Astrocyte (in vitro differentiated cells and primary cell): ENCODE measurements around the gene TMEM141. TPM values are rescaled to one million over a fixed set of nuclear protein-coding genes. Genes with fewer than 3 reads are reported as not detected.
"Not testable (repeated sequence)": the region's sequence is repeated elsewhere in the genome, so short reads cannot be mapped to it uniquely, and the experiment has no call there.

Experiments
- DNase-seq: peaks from one replicate; pipeline ENCODE4 v3.0.0-alpha.2; 2010; ENCODE audit warnings: low read depth
- FAIRE-seq: peaks from 2 replicates; lab custom pipeline; 2011; peaks lifted over from hg19 to GRCh38; lab: Jason Lieb, UNC
- H2AFZ ChIP-seq: 2 replicates; pipeline ENCODE4 v1.6.0; 2012; ENCODE audit warnings: low read depth, low read length, inconsistent platforms
- H3K27ac ChIP-seq: 2 replicates; pipeline ENCODE4 v1.5.1; 2011; ENCODE audit warnings: low read depth, low read length, inconsistent platforms
- H3K27me3 ChIP-seq: 2 replicates; pipeline ENCODE4 v1.6.0; 2011; ENCODE audit warnings: low read length, inconsistent platforms; ENCODE audit not compliant: insufficient read depth
- H3K36me3 ChIP-seq: 2 replicates; pipeline ENCODE4 v1.5.1; 2011; ENCODE audit warnings: low read length, inconsistent platforms; ENCODE audit not compliant: insufficient read depth
- H3K4me1 ChIP-seq: 2 replicates; pipeline ENCODE4 v1.5.1; 2011; ENCODE audit warnings: low read length, inconsistent platforms; ENCODE audit not compliant: insufficient read depth
- H3K4me2 ChIP-seq: 2 replicates; pipeline ENCODE4 v1.6.0; 2012; ENCODE audit warnings: low read length, inconsistent platforms
- H3K4me3 ChIP-seq: 2 replicates; pipeline ENCODE4 v1.5.1; 2011; ENCODE audit warnings: low read depth, mild to moderate bottlenecking, low read length, inconsistent platforms; ENCODE audit not compliant: insufficient read depth
- H3K79me2 ChIP-seq: 2 replicates; pipeline ENCODE4 v1.6.0; 2012; ENCODE audit warnings: mild to moderate bottlenecking, low read length, inconsistent platforms; ENCODE audit not compliant: insufficient read depth
- H3K9ac ChIP-seq: 2 replicates; pipeline ENCODE4 v1.6.0; 2012; ENCODE audit warnings: mild to moderate bottlenecking, low read length, inconsistent platforms
- H3K9me3 ChIP-seq: 2 replicates; pipeline ENCODE4 v1.5.1; 2012; ENCODE audit warnings: low read depth, mild to moderate bottlenecking, low read length, inconsistent platforms; ENCODE audit not compliant: insufficient read depth
- H4K20me1 ChIP-seq: 2 replicates; pipeline ENCODE4 v1.6.0; 2012; ENCODE audit warnings: low read length, inconsistent platforms; ENCODE audit not compliant: insufficient read depth
- H3K27ac Mint-ChIP-seq: one replicate; pipeline ENCODE4 v1.8.0; 2021; ENCODE audit warnings: mild to moderate bottlenecking, mixed read lengths; ENCODE audit not compliant: unreplicated experiment
- H3K27me3 Mint-ChIP-seq: one replicate; pipeline ENCODE4 v1.8.0; 2021; ENCODE audit warnings: low read depth, mixed read lengths; ENCODE audit not compliant: unreplicated experiment
- H3K36me3 Mint-ChIP-seq: one replicate; pipeline ENCODE4 v1.8.0; 2021; ENCODE audit warnings: low read depth, mixed read lengths; ENCODE audit not compliant: unreplicated experiment
- H3K4me1 Mint-ChIP-seq: one replicate; pipeline ENCODE4 v1.8.0; 2021; ENCODE audit warnings: low read depth, mixed read lengths; ENCODE audit not compliant: unreplicated experiment
- H3K4me3 Mint-ChIP-seq: one replicate; pipeline ENCODE4 v1.8.0; 2021; ENCODE audit warnings: mild to moderate bottlenecking, moderate library complexity, mixed read lengths; ENCODE audit not compliant: unreplicated experiment
- H3K9me3 Mint-ChIP-seq: one replicate; pipeline ENCODE4 v1.8.0; 2021; ENCODE audit warnings: mild to moderate bottlenecking, mixed read lengths; ENCODE audit not compliant: unreplicated experiment
- CTCF ChIP-seq: IDR thresholded peaks from 2 replicates; pipeline ENCODE4 v1.5.1; 2011; ENCODE audit warnings: low read depth, mild to moderate bottlenecking, inconsistent platforms, low read length, moderate library complexity; ENCODE audit not compliant: insufficient read depth
- EZH2 ChIP-seq: IDR thresholded peaks from 2 replicates; pipeline ENCODE4 v1.6.1; 2012; ENCODE audit warnings: mild to moderate bottlenecking, low read length, inconsistent platforms; ENCODE audit not compliant: insufficient read depth
- total RNA-seq: library from RNA; stranded (reverse); gene quantifications from 2 replicates; pipeline ENCODE4 v1.2.1, GENCODE V29; 2021

The TMEM141 gene
- total RNA-seq, 1 donor from 2014 or later: 40.8 TPM

GRCh38 chr9:136794281-136794999 is 3.3 kb downstream of the TMEM141 start:
- peaks cover 6% of the 10 kb centered on the region for H3K36me3 Mint-ChIP-seq
- H2AFZ ChIP-seq: no peak overlapping the region
- H3K27ac ChIP-seq: no peak overlapping the region
- no peak overlapping the region for H3K4me2 ChIP-seq
- peaks cover 14% of the 10 kb centered on the region for H3K27me3 ChIP-seq
- no peaks in the 10 kb centered on the region for H3K9me3 ChIP-seq
- no peak overlapping the region for H3K4me3 ChIP-seq
- H3K4me1 ChIP-seq: peaks cover 18% of the 10 kb centered on the region
- H3K36me3 ChIP-seq: no peaks in the 10 kb centered on the region
- no peak for DNase-seq
- H3K9ac ChIP-seq: no peak overlapping the region
- H4K20me1 ChIP-seq: peaks cover 22% of the 10 kb centered on the region
- no peak overlapping the region for H3K4me3 Mint-ChIP-seq
- peaks cover 9% of the 10 kb centered on the region for H3K79me2 ChIP-seq
- H3K27me3 Mint-ChIP-seq: no peaks in the 10 kb centered on the region
- TF ChIP-seq EZH2 (no peak), CTCF (no peak)
- no peak overlapping the region for H3K27ac Mint-ChIP-seq
- H3K4me1 Mint-ChIP-seq: peaks cover 15% of the 10 kb centered on the region
- no peaks in the 10 kb centered on the region for H3K9me3 Mint-ChIP-seq
- FAIRE-seq: no peak

DNA sequence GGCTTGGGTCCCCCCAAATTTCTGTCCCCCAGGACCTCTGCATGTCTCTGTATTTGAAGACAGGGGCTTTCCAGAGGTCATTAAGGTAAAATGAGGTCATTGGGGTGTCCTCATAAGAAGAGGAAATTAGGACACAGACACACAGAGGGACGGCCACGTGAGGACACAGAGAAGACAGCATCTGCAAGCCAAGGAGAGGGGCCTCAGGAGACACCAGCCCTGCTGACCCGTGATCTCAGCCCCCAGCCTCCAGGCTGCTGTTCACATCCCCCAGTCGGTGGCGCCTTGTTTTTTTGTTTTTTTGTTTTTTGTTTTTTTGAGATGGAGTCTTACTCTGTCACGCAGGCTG is 3.8 kb downstream of the TMEM141 start:
- H3K9ac ChIP-seq: no peak overlapping the region
- TF ChIP-seq EZH2 (no peak), CTCF (no peak)
- no peaks in the 10 kb centered on the region for H3K9me3 ChIP-seq
- peaks cover 22% of the 10 kb centered on the region for H4K20me1 ChIP-seq
- Mint-ChIP-seq H3K4me1 (peaks cover 15% of the 10 kb centered on the region), H3K4me3 (peak overlapping the region; percentile 15), H3K36me3 (peaks cover 6% of the 10 kb centered on the region), H3K27ac (no peak overlapping the region), H3K27me3 (no peaks in the 10 kb centered on the region), H3K9me3 (no peaks in the 10 kb centered on the region)
- H2AFZ ChIP-seq: no peak overlapping the region
- no peak for DNase-seq
- FAIRE-seq: no peak
- no peak overlapping the region for H3K4me2 ChIP-seq
- no peak overlapping the region for H3K27ac ChIP-seq
- peaks cover 15% of the 10 kb centered on the region for H3K27me3 ChIP-seq
- peaks cover 9% of the 10 kb centered on the region for H3K79me2 ChIP-seq
- H3K36me3 ChIP-seq: no peaks in the 10 kb centered on the region
- no peak overlapping the region for H3K4me3 ChIP-seq
- peaks cover 18% of the 10 kb centered on the region for H3K4me1 ChIP-seq

GRCh38 chr9:136796238-136796774 is 5.2 kb downstream of the TMEM141 start, which contains the start of gene CCDC183:
TSS of gene CCDC183 (plus strand) at chr9:136796338. CDS start at chr9:136796398, 60 bp downstream.
- Histone ChIP-seq H3K27me3 (peaks cover 23% of the 10 kb centered on the region), H3K36me3 (no peaks in the 10 kb centered on the region), H2AFZ (no peak within 1 kb of the TSS), H3K4me1 (peaks cover 15% of the 10 kb centered on the region), H3K27ac (no peak within 1 kb of the TSS), H3K4me2 (peak within 1 kb of the TSS; percentile 32), H3K9ac (no peak within 1 kb of the TSS), H3K4me3 (no peak within 1 kb of the TSS), H3K9me3 (no peaks in the 10 kb centered on the region), H3K79me2 (peaks cover 9% of the 10 kb centered on the region), H4K20me1 (peaks cover 24% of the 10 kb centered on the region)
- H3K4me3 Mint-ChIP-seq: peak within 1 kb of the TSS; percentile 75
- no peaks in the 10 kb centered on the region for H3K9me3 Mint-ChIP-seq
- H3K36me3 Mint-ChIP-seq: peaks cover 6% of the 10 kb centered on the region
- peak within 1 kb of the TSS; percentile 7 for H3K27ac Mint-ChIP-seq
- no peak for FAIRE-seq
- peaks cover 20% of the 10 kb centered on the region for H3K4me1 Mint-ChIP-seq
- no peak for DNase-seq
- no peaks in the 10 kb centered on the region for H3K27me3 Mint-ChIP-seq
- TF ChIP-seq CTCF (no peak), EZH2 (no peak)

GRCh38 chr9:136796775-136797347 is 5.7 kb downstream of the TMEM141 start:
- Mint-ChIP-seq H3K4me1 (peaks cover 20% of the 10 kb centered on the region), H3K4me3 (peak overlapping the region; percentile 75)
- FAIRE-seq: not testable (repeated sequence)

More at GRCh38 chr9:136796775-136797347, 5.7 kb downstream of the TMEM141 start:
- H3K9me3 ChIP-seq, H2AFZ ChIP-seq, H3K4me3 ChIP-seq, H3K79me2 ChIP-seq, H3K36me3 ChIP-seq, H3K9me3 Mint-ChIP-seq, H3K27me3 Mint-ChIP-seq, H3K27ac ChIP-seq, H3K9ac ChIP-seq, H3K36me3 Mint-ChIP-seq: not testable (repeated sequence)
- peak; percentile 66 for DNase-seq
- Histone ChIP-seq H4K20me1 (peaks cover 23% of the 10 kb centered on the region), H3K4me1 (peaks cover 11% of the 10 kb centered on the region), H3K27me3 (peaks cover 27% of the 10 kb centered on the region), H3K4me2 (peak overlapping the region; percentile 32)
- H3K27ac Mint-ChIP-seq: peak overlapping the region; percentile 7
